Iris pigment epithelial cell (primary cell): ENCODE results near the gene TP53TG5.

Experiments
- DNase-seq: peaks from one replicate; pipeline ENCODE4 v3.0.0-alpha.2; 2011; ENCODE audit warnings: low read depth

TP53TG5 gene

GRCh38 chr20:45325371-45325770, 52.8 kb downstream of the TP53TG5 start:
- no peak for DNase-seq

- no peak for DNase-seq
Observed at GRCh38 chr20:45323731-45324130, 54.4 kb downstream of the TP53TG5 start.

- no peak for DNase-seq
Observed at GRCh38 chr20:45322952-45323383, 55.2 kb downstream of the TP53TG5 start.
